ENCODE results near the gene MRPL42.
A peak's percentile ranks its signal among the peaks of the same experiment; 100 is the strongest.
"Not testable (repeated sequence)": the region's sequence is repeated elsewhere in the genome, so short reads cannot be mapped to it uniquely, and the experiment has no call there.

Gene MRPL42

DNA sequence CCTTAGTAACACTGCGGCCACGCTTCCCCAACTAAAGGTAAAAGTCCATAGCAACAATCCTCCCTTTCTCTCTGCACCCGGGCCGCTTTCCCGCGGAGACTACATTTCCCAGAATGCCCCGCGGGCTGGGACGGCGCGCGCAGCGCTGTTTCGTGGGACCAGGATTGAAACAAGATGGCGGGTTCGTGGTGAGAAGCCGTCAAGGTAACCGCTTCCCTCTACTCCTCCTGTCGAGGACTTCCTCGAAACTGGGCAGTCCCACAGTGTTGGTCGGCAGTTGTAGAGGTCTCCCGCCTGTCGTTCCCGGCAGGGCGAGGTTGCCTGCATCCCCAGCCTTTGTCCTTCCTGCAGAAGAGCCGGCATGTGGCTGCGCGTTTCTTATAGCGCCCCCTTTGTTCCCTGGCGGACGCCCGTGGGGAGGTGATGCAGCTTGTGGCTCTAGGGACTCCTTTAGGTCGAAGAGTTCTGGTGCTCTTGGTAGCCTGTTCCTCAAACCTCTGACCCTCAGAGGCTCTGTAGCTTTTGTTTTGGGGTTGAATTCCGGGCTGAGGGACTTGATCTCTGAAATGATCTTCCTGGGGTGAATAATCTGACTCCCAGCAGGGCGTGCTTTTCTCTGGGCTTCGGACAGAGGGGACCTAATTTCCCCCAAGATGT, at the start of gene MRPL42:
Gene MRPL42, plus strand, starts transcription at position 164 of the 657 bp plus-strand sequence. CDS start 1,772 bp downstream, outside the sequence.
- DNase-seq (ENCODE audit: low read depth): peak; percentile 82

DNA sequence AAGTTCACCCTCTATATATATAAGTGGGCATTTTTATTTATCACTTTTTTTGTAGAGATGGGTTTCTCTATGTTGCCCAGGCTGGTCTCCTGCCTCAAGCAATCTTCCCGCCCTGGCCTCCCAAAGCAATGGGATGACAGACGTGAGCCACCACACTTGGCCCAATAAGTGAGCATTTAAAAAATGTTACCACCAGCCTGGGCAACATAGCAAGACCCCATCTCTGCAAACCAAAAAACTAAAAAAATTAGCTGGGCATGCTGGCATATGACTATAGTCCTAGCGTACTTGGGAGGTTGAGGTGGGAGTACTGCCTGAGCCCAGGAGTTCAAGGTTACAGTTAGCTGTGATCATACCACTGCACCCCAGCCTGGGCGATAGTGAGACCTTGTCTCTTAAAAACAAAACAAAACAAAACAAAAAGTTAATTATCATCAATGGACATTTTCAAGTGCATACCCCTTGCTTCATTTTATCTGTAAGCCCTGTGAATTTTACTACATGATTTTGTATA, 49.3 kb upstream of the MRPL42 start:
- DNase-seq (ENCODE audit: low read depth): no peak

DNA sequence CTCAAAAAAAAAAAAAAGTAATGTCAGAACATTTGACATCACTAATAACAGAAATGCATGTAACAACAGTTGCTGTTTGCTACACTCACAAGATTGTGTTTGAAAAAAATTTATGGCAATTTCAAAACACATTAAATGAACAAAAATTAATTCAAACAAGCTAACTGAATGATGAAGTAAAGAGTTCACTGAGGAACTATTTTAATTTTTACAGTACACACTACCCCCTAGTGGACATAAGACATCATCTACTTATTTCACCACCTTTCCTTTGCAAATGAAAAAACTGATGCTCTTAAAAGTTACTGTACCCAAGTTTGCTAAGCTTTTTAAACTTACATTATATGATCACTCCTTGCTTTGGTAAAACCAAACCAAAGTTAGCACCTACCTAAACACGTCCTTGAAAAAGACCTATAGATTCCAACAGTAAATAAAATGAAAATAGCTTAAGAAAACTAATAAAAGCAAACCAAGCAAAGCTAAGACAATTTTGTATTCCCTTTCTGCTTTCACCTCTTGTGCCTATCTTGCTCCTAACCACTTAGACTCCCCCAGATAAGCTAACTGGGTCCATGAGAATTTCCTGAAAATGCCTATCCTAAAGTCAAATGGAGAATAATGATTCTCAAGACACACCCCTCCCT, 47.8 kb upstream of the MRPL42 start:
- DNase-seq (ENCODE audit: low read depth): peak; percentile 60

DNA sequence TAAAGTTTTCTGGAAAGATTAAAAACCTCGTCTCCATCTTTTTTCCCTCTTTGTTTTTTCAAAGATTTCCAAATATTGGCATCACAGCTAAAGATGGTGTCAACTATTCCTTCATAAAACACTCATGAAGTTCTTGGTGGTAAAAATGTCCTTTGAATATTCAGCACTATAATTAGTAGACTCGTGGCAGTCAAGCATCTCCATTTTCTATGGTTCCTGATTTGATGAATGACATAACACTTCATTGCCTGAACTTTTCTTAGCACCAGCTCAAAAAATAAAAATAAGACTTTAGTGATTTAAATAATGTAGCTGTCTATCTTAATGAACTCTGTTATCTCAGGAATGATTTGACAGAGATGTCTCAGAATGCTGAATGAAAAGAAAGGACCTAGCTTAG, 45.3 kb upstream of the MRPL42 start:
- no peak for DNase-seq (ENCODE audit: low read depth)

DNA sequence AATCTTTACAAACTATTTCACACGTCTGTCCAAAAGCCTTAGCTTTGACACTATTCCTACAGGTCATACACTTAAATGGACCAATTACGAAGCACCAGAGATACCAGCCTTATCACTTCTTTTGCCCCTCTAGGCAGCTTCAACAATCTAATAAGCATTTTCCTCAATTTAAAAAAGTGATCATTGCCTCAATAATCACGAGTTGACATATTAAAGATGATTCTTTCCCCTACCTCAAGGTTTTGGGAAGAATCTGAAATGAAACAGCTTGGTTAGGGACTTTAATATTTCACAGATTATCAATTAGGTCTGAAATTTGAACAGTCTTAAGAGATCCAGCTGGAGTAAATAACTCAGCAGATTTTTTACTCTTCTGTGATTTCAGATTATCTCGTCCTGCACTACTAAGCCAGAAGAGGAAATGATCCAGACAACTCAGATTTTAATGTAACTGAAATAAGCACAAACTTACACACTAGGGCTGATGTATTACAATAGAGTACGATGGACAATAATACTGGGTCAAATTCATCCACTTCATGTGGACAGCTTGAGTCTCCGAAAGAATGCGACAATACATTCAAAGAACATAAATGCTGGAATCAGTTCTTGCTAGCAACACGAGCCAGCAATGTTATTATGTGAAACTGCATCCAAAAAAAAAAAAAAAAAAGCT, 41.4 kb upstream of the MRPL42 start:
- DNase-seq (ENCODE audit: low read depth): no peak

DNA sequence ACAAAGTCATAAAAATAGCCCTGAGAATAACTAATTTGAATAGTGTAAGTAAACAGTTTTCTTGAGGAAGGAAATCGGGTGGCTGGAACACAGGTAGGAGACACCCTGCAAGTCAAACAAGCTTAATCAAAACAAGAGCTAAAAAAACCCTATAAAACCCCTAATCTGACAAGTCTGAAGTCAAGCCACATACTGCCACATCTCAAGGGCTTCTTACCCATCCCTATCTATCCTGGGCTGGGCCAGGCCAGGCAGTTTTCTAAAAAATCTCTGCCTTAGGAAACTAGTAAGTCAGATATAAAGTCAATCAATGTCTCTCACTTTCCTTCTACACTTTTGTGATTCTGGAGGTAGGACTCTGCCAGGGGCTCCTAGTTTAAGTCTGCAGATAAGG, 40.9 kb upstream of the MRPL42 start:
- DNase-seq (ENCODE audit: low read depth): no peak

DNA sequence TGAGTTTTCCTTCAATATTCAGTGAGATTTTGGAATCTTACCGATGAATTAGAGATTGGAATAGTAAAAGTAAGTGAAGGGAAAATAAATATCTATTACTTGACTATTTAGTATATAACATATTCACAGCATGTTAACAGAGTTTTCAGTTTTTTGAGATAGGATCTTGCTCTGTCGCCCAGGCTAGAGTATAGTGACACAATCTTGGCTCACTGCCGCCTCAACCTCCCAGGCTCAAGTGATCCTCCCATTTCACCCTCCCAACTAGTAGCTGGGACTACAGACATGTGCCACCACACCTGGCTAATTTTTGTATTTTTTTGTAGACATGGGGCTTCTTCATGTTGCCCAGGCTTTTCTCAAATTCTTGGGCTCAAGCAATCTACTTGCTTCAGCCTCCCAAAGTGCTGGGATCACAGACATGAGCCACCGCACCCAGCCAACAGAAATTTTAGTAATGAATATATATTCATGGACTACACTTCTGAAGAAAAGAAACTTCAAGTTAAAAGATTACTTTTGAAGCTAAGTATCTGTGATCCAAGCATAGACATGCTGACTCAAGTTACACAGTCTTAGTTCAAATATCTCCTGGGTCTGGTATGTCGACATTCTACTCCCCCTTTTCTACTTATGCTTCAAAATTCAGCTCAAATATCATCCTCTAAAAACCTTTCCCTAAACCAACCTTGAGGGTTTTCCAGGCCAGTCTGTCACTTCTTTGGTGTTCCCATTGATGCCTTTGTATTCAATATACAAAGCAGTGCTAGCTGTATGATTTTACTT, 39.3 kb upstream of the MRPL42 start:
- peak; percentile 71 for DNase-seq (ENCODE audit: low read depth)

DNA sequence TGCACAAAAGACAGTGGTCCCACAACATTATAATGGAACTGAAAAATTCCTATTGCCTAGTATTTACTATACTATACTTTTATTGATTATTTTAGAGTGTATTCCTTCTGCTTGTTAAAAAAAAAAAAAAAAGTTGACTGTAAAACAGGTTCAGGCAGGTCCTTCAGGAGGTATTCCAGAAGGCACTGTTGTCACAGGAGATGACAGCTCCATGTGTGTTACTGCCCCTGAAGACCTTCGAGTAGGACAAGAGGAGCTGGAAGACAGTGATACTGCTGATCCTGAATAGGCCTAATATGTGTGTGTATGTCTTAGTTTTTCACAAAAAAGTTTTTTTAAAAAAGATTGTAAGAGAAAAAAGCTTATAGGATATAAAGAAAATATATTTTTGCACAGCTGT, 37.9 kb upstream of the MRPL42 start:
- no peak for DNase-seq (ENCODE audit: low read depth)

DNA sequence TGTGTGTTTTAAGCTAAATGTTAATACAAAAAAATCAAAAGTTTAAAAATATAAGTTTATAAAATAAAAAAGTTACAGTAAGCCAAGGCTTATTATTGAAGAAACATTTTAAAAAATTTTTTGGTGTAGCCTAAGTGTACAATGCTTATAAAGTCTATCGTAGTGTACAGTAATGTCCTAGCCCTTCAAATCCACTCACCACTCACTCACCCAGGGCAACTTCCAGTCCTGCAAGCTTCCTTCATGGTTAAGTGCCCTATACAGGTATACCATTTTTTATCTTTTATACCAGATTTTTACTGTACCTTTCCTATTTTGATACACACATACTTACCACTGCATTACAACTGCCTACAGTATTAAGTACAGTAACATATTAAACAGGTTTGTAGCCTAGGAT, 37.5 kb upstream of the MRPL42 start:
- no peak for DNase-seq (ENCODE audit: low read depth)

DNA sequence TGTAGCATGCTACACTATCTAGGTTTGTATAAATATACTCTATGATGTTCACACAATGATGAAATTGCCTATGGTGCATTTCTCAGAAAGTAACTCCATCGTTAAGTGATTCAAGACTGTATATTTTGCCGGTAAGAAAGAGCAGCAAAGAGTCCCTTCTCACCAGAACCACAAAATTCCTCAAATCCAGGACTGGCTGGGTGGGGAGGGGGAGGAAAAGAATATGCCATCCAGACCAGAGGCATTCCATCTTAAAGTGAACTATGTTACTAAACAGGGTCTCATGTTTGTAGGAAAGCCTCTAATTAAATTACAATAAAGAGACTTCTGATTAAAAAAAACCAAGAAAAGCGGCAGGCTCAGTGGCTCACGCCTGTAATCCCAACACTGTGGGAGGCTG, 37.0 kb upstream of the MRPL42 start:
- no peak for DNase-seq (ENCODE audit: low read depth)

DNA sequence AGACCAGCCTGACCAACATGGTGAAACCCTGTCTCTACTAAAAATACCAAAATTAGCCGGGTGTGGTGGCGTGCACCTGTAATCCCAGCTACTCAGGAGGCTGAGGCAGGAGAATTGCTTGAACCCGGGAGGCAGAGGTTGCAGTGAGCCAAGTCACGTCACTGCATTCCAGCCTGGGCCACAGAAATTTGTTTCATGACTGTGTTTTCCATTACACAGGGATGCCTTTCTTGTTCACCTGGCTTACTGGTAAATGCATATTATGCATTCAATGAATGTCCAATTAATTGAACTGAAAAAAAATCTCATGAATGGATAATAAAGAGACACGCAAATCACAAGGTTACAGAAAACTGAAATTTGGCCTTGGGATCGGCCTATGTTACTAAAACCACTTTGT, 35.3 kb upstream of the MRPL42 start:
- DNase-seq (ENCODE audit: low read depth): not testable (repeated sequence)

DNA sequence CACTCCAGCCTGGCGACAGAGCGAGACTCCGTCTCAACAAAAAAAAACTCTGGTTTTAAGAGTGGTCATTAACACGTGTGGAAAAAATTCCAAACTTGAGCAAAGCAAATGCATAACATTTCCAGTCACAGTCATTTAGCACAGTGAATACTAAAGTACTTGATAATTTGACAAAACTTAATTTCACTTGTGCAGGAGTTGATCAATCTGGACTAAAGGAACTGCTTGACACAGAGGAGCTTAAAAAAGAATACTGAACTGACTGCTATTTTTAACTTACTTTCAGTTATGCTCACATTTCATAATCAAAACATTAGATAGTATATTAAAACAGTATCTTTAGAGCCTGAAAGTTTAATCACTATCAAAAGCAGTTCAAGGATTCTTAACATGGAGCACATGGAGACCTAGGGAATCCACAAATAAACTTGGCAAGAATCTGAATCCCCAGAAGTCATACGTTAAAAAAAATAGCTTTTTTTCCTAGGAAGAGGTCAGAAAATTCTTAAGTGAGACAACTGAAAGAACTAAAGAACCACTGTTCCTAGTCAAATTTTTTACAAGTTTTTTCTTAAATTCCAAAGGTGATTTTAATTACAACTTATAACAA, 33.0 kb upstream of the MRPL42 start:
- peak; percentile 22 for DNase-seq (ENCODE audit: low read depth)

DNA sequence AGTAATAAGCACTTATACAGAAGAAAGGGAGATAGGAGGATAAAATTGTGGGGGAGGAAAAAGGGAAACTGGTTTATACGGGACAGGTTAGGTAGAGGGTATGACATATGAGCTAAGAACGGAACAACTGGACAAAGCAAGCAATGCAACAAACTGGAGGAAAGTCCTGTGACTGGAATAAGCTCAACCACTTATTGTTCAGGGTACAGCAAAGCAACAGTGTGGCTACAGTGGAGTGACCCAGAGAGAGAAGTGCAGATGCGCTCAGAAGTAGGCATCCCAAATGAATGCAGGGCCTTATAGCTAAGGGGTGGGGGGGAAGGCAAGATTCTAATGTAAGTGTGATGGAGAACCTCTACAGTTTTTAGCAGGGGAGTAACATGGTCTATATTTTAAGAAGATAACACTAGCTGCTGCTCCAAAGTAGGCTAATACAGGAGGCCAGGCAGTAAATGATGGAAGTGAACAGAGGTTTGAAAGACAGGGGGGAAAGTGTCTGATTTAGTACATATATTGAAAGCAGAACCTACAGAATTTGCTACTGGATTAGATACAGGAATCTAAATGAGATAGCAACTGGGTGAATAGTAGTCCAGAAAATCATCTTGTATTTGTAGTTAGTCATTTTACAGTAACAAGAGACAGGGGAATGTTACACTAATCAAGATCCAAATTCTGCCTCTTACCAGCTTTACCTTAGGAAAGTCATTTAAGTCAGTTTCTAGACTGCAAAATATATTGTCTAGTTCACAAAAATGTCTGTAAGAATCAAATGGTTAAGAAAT, 28.9 kb upstream of the MRPL42 start:
- DNase-seq (ENCODE audit: low read depth): no peak

DNA sequence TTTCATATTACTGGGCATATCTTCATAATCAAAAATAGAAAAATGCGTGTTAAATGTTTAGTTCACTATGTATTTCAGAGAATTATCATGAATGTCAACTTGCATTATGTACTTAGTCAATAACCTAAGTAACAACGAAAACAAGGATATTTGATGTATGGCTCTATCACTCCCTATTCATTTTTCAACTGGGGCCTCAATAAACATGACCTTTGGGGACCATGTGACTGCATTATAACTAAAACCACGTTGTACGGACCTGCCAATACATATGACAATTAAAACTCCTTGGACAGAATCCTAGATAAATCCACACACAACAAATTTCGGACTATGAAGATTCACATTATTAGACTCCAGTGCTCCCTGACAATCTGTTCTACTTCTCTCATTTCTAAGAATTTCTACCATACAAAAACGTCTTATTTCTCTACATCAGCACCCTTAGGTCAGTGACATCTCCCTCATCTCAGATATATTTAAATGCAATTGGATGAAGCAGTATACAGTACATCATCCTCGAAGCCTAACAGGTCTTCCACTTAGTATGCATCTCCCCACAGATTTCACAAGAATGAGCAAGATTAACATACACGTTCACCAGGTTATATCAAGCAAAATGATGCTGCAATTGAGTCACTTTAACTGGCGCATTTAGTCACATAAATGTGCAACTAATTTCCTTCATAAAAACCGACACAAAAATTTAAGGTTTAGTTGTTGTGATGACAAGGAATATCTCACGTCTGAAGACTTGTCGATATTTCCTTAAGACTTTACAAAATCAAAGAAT, 27.1 kb upstream of the MRPL42 start:
- DNase-seq (ENCODE audit: low read depth): no peak

DNA sequence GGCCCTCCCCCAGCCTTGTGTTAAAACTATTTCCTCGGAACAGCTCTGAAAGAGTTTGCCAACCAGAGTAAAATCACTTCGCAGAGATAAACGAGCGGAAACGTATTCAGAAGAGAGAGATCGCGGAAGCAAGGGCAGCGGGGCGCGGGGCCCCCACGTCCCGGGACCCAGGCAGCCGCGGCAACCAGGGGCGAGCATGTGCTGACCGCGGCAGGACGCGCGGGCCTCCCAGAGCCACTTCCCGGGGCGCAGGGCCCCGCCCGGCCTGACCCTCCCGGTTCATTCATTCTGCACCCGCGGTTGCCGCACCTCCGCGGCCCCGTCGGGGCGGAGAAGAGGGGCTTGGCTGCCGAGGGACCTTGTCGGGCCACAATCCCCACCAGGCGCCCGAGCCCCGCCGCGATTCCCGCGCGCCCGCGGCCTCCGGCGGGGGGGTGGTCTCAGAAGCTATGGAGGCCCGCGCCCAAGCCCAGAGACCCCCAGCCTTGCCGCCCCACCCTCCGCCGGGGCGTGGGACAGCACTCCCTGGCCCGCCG, 26.2 kb upstream of the MRPL42 start:
- DNase-seq (ENCODE audit: low read depth): no peak

DNA sequence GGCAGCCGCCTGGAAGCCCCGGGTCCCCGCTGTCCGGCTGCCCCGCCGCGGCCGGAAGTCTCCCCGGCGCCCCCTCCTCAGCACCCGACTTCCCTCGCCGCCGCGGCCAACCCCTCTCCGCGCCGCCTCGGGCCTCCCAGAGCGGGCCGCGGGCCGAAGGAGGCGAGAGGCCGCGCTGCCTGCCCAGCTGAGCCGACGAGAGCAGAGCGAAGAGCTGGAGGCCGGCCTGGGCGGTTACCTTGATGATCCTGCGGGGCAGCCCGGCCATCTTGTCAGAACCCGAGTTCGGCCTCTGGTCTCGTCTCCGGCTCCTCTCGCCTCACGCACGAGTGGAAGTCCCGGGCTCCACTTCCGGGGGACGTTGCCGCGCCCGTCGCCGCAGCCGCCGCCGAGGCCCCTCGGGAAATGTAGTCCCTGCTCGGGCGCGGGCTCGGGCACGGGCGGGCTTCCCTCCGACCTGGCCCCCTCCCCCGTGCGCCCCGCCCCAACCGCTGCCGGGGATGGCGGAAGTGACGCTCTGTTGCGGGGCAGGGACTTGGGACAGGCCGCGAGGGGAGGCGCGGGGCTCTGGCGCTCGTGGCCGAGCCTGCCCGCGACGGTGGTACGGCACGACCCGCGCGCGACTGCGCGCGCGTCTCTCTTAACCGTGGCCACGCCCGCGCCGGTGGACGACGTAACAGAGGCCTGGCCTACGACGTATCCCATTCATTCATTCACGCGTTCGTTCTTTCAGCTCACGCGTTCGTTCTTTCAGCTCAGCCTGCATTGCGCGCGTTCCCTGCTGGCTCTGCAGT, 25.5 kb upstream of the MRPL42 start, which contains the start of gene UBE2N:
Gene UBE2N, minus strand, starts transcription at position 331 of the 794 bp plus-strand sequence. Its CDS starts 63 bp downstream, at position 268.
- peak; percentile 96 for DNase-seq (ENCODE audit: low read depth)

DNA sequence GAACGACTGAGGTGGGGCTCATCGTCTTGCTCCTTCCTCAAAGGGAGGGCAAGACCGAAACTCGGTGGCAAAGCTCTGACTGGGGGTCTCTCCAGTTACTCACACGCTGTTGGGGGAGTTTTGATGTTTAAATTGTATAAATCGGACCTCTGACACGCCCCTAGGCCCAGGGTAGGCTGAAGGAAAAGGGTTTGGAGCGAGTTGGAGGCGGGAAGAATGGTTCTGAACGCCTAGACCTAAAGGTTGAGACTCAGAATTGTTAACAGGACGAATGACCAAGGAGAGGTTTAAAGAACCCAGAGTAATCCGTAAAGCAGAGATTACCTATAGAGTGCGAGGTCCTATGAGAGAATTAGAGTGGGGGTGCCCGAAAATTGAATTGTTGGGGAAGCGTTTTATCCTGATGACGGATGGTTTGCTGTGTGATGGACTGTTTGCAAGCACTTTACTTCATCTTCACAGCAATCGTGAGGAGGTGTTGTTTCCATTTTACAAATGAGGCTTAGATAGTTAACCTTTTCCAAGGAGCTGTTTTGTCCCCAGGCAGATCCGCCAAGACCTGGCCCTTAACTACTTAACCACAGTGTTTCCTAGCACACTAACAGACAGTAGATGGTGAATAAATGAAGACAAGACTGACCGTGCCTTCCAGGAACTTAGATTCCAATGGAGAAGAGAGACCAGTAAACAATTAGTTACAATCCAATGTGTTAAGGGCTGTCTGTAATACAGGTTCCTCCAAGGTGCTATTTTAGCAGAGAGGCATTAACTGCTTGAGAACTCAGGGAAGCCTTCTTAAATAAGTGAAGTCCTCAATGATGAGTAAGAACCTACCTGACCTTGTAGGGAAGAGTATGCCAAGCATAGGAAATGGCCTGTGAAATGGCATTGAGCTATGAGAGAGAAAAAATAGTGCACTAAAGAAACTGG, 24.6 kb upstream of the MRPL42 start:
- DNase-seq (ENCODE audit: low read depth): no peak

DNA sequence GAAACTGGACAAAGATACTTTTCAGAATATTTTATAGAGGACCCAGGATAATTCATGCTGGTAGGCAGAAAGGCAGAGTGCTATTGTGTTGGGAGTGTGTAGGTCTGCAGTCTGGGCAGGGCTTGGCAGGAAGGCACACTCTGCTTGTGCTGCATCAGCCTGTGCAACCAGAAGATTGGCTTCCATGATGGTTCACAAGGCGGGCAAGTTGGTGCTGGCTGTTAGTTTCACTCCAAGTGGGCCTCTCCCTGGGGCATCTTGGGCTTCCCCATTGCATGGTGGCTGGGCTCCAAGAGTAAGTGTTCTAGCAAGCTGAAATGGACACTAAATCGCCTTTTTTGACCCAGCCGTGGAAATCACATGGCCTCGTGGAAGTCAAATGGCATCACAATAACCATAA, 23.7 kb upstream of the MRPL42 start:
- DNase-seq (ENCODE audit: low read depth): no peak
